SKM-1 treated with dmso at 0.1 percent for 144 hours (cell line): ENCODE results near the gene RAET1L.
A peak's percentile ranks its signal among the peaks of the same experiment; 100 is the strongest.
"Not testable (repeated sequence)": the region's sequence is repeated elsewhere in the genome, so short reads cannot be mapped to it uniquely, and the experiment has no call there.

Source experiments
- DNase-seq: peaks from one replicate; lab custom pipeline; 2025; ENCODE audit not compliant: unreplicated experiment; lab: John Stamatoyannopoulos, UW

Gene RAET1L

GRCh38 chr6:150025201-150025917, at the start of gene RAET1L:
Gene RAET1L, minus strand, starts transcription at chr6:150025532. Its CDS starts 61 bp downstream, at chr6:150025471.
- DNase-seq: no peak

GRCh38 chr6:150075034-150075421, 49.7 kb upstream of the RAET1L start:
- DNase-seq: no peak

GRCh38 chr6:150074396-150075033, 49.2 kb upstream of the RAET1L start:
- not testable (repeated sequence) for DNase-seq

GRCh38 chr6:150072201-150072600, 46.9 kb upstream of the RAET1L start:
- DNase-seq: no peak

GRCh38 chr6:150070236-150070818, 45.0 kb upstream of the RAET1L start:
- DNase-seq: no peak

GRCh38 chr6:150069706-150070105, 44.4 kb upstream of the RAET1L start:
- DNase-seq: no peak

- DNase-seq: peak; percentile 22
Observed at GRCh38 chr6:150068720-150069648, 43.7 kb upstream of the RAET1L start, which contains the start of gene ULBP3. Gene ULBP3, minus strand, starts transcription at chr6:150069121. Its CDS starts 55 bp downstream, at chr6:150069066.

GRCh38 chr6:150068151-150068550, 42.8 kb upstream of the RAET1L start:
- DNase-seq: no peak

GRCh38 chr6:150065083-150065482, 39.8 kb upstream of the RAET1L start:
- no peak for DNase-seq

GRCh38 chr6:150063640-150064039, 38.3 kb upstream of the RAET1L start:
- no peak for DNase-seq

GRCh38 chr6:150059973-150060372, 34.6 kb upstream of the RAET1L start:
- DNase-seq: not testable (repeated sequence)

GRCh38 chr6:150058986-150059385, 33.7 kb upstream of the RAET1L start:
- no peak for DNase-seq

GRCh38 chr6:150058231-150058792, 33.0 kb upstream of the RAET1L start:
- no peak for DNase-seq

- no peak for DNase-seq
Observed at GRCh38 chr6:150057501-150057951, 32.2 kb upstream of the RAET1L start.

- no peak for DNase-seq
Observed at GRCh38 chr6:150056916-150057315, 31.6 kb upstream of the RAET1L start.

- DNase-seq: no peak
Observed at GRCh38 chr6:150056156-150056555, 30.8 kb upstream of the RAET1L start.

- DNase-seq: no peak
Observed at GRCh38 chr6:150055131-150055530, 29.8 kb upstream of the RAET1L start.

GRCh38 chr6:150053450-150053849, 28.1 kb upstream of the RAET1L start:
- no peak for DNase-seq

- DNase-seq: no peak
Observed at GRCh38 chr6:150050846-150051245, 25.5 kb upstream of the RAET1L start.

- no peak for DNase-seq
Observed at GRCh38 chr6:150048099-150048498, 22.8 kb upstream of the RAET1L start.

GRCh38 chr6:150046943-150047342, 21.6 kb upstream of the RAET1L start:
- no peak for DNase-seq
